Smooth muscle cell (in vitro differentiated cells): ENCODE data around the gene MACIR. TPM values are rescaled to one million over a fixed set of nuclear protein-coding genes. Genes with fewer than 3 reads are reported as not detected.

Source experiments
- DNase-seq: peaks from one replicate; lab custom pipeline; 2025; ENCODE audit not compliant: unreplicated experiment; lab: John Stamatoyannopoulos, UW
- H2AFZ ChIP-seq: fragments of 200-600 bp; sonication (generic); 2 replicates; pipeline ENCODE4 v1.6.0; 2016; ENCODE audit warnings: antibody characterized with exemption, low read depth, mild to moderate bottlenecking
- H3F3A ChIP-seq: fragments of 200-600 bp; sonication (generic); 2 replicates; pipeline ENCODE4 v1.6.0; 2017; ENCODE audit warnings: antibody characterized with exemption, low read depth
- H3K27ac ChIP-seq: fragments of 200-600 bp; sonication (generic); 2 replicates; pipeline ENCODE4 v1.5.1; 2016; ENCODE audit warnings: low read depth, mild to moderate bottlenecking
- H3K27me3 ChIP-seq: fragments of 200-600 bp; sonication (generic); 2 replicates; pipeline ENCODE4 v1.6.1; 2016; ENCODE audit warnings: low read depth, mild to moderate bottlenecking
- H3K36me3 ChIP-seq: fragments of 200-600 bp; sonication (generic); 2 replicates; pipeline ENCODE4 v1.5.1; 2016; ENCODE audit warnings: low read depth
- H3K4me1 ChIP-seq: fragments of 200-600 bp; sonication (generic); 2 replicates; pipeline ENCODE4 v1.5.1; 2016; ENCODE audit warnings: low read depth
- H3K4me2 ChIP-seq: fragments of 200-600 bp; sonication (generic); 2 replicates; pipeline ENCODE4 v1.6.0; 2016; ENCODE audit warnings: mild to moderate bottlenecking
- H3K4me3 ChIP-seq: fragments of 200-600 bp; sonication (generic); 2 replicates; pipeline ENCODE4 v1.5.1; 2016; ENCODE audit warnings: mild to moderate bottlenecking
- H3K79me2 ChIP-seq: fragments of 200-600 bp; sonication (generic); 2 replicates; pipeline ENCODE4 v1.6.0; 2016; ENCODE audit warnings: low read depth, mild to moderate bottlenecking
- H3K9ac ChIP-seq: fragments of 200-600 bp; sonication (generic); 2 replicates; pipeline ENCODE4 v1.6.0; 2016; ENCODE audit warnings: low read depth
- H3K9me3 ChIP-seq: fragments of 200-600 bp; sonication (generic); replicated peaks from 2 replicates; pipeline ENCODE4 v1.5.1; 2016; ENCODE audit warnings: low read depth
- H4K20me1 ChIP-seq: fragments of 200-600 bp; sonication (generic); 2 replicates; pipeline ENCODE4 v1.6.0; 2016; ENCODE audit warnings: low read depth
- WGBS: methylation state at CpG from one replicate; pipeline ENCODE4 v1.1.7; 2016; ENCODE audit warnings: low lambda C conversion rate; 5-methylcytosine and 5-hydroxymethylcytosine counted together
- polyA plus RNA-seq: library from polyadenylated mRNA; unstranded; fragments of >200 nt; fragmentation: Nextera tagmentation; extraction: Ambion mirVana; gene quantifications from 2 replicates; pipeline ENCODE4 v1.2.1, GENCODE V29; 2016
- total RNA-seq: library from RNA; depleted of rRNA; stranded (reverse); fragments of >200 nt; gene quantifications from 2 replicates; pipeline ENCODE4 v1.2.3, GENCODE V29; 2014
- TF ChIP-seq, protein P1 (sequence below): fragments of 200-600 bp; sonication (generic); IDR thresholded peaks from 2 replicates; pipeline ENCODE4 v1.5.1; 2017; ENCODE audit warnings: borderline replicate concordance, mild to moderate bottlenecking, antibody characterized with exemption; ENCODE audit not compliant: insufficient read depth, poor library complexity, severe bottlenecking

Gene MACIR
- total and polyA plus RNA-seq, 2 experiments from 2014 or later = 6.7 to 24.0 TPM

DNA sequence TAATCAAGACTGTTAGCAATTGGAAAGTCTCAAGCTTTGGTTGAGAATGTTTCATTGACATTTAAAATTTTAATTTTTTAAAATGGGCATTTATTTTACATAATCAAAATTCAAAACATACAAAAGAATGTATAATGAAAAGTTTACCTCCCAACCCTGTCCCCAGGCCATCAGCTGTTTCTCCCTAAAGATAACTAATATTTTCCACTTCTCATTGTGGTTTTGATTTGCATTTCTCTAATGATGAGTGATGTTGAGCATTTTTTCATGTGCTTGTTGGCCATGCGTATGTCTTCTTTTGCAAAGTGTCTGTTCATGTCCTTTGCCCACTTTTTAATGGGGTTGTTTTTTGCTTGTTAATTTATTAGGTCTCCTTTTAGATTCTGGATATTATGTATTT, 11.4 kb upstream of the MACIR start:
- H4K20me1 ChIP-seq = no peaks in the 10 kb centered on the region
- TF ChIP-seq, protein P1, sequence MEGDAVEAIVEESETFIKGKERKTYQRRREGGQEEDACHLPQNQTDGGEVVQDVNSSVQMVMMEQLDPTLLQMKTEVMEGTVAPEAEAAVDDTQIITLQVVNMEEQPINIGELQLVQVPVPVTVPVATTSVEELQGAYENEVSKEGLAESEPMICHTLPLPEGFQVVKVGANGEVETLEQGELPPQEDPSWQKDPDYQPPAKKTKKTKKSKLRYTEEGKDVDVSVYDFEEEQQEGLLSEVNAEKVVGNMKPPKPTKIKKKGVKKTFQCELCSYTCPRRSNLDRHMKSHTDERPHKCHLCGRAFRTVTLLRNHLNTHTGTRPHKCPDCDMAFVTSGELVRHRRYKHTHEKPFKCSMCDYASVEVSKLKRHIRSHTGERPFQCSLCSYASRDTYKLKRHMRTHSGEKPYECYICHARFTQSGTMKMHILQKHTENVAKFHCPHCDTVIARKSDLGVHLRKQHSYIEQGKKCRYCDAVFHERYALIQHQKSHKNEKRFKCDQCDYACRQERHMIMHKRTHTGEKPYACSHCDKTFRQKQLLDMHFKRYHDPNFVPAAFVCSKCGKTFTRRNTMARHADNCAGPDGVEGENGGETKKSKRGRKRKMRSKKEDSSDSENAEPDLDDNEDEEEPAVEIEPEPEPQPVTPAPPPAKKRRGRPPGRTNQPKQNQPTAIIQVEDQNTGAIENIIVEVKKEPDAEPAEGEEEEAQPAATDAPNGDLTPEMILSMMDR = no peak
- no peaks in the 10 kb centered on the region for H3K4me1 ChIP-seq
- H3K36me3 ChIP-seq = no peaks in the 10 kb centered on the region
- WGBS = 94% methylated on average over 1 of the region's 1 CpG
- H3K27ac ChIP-seq = no peak overlapping the region
- DNase-seq = no peak
- H3K9ac ChIP-seq = no peak overlapping the region
- H2AFZ ChIP-seq = no peak overlapping the region
- H3K79me2 ChIP-seq = no peaks in the 10 kb centered on the region
- H3K4me2 ChIP-seq = no peak overlapping the region
- no peaks in the 10 kb centered on the region for H3K27me3 ChIP-seq
- no peak overlapping the region for H3K4me3 ChIP-seq
- no peaks in the 10 kb centered on the region for H3F3A ChIP-seq
- H3K9me3 ChIP-seq = no peaks in the 10 kb centered on the region

DNA sequence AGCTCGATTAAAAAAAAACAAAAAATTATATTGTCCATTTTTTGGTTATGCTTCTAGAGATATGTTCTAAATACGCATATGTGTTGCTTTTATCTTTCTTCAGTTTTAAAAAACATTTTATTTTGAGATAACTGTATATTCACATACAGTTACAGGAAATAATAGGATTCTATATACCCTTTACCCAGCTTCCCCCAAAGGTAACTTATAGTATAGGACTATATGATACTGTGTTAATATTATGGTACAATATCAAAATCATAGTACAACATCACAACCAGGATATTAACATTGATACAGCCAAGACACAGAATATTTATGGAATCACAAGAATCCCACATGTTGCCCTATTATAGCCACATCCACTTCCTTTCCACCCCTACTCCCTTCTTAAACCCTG, 9.5 kb upstream of the MACIR start:
- Histone ChIP-seq H3K9ac (no peak overlapping the region), H4K20me1 (no peaks in the 10 kb centered on the region), H3K79me2 (no peaks in the 10 kb centered on the region), H3K9me3 (no peaks in the 10 kb centered on the region), H3F3A (no peaks in the 10 kb centered on the region), H2AFZ (no peak overlapping the region), H3K27me3 (no peaks in the 10 kb centered on the region), H3K36me3 (no peaks in the 10 kb centered on the region), H3K27ac (no peak overlapping the region), H3K4me1 (no peaks in the 10 kb centered on the region), H3K4me2 (no peak overlapping the region), H3K4me3 (no peak overlapping the region)
- DNase-seq = no peak
- 90% methylated on average over 2 of the region's 2 CpGs for WGBS
- TF ChIP-seq, protein P1 = no peak

DNA sequence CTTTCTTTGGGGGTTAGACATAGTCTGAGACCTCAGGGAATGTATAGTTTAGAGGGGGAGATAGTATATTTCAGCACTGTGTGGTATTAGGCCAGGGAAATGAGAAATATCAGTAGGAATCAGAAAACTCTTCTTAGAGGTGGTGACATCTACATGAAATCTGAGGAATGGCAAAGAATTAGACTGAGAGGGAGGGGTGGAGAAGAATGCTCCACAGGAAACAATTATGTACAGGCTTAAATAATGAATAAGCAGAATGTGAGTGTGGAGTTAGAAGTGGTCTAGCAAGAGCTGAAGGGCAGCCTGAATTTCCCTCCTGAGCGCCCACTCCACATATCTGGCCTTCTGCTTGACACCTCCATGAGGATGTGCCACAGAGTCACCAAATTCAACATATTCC, 3.6 kb upstream of the MACIR start:
- TF ChIP-seq, protein P1 = no peak
- no peaks in the 10 kb centered on the region for H3K4me1 ChIP-seq
- no peaks in the 10 kb centered on the region for H3K9me3 ChIP-seq
- 100% methylated on average over 1 of the region's 1 CpG for WGBS
- H3F3A ChIP-seq = no peaks in the 10 kb centered on the region
- H4K20me1 ChIP-seq = peaks cover 3% of the 10 kb centered on the region
- H3K27ac ChIP-seq = no peak overlapping the region
- no peak overlapping the region for H3K4me3 ChIP-seq
- H3K36me3 ChIP-seq = no peaks in the 10 kb centered on the region
- no peaks in the 10 kb centered on the region for H3K27me3 ChIP-seq
- peaks cover 2% of the 10 kb centered on the region for H3K79me2 ChIP-seq
- no peak overlapping the region for H2AFZ ChIP-seq
- H3K4me2 ChIP-seq = no peak overlapping the region
- no peak for DNase-seq
- no peak overlapping the region for H3K9ac ChIP-seq

DNA sequence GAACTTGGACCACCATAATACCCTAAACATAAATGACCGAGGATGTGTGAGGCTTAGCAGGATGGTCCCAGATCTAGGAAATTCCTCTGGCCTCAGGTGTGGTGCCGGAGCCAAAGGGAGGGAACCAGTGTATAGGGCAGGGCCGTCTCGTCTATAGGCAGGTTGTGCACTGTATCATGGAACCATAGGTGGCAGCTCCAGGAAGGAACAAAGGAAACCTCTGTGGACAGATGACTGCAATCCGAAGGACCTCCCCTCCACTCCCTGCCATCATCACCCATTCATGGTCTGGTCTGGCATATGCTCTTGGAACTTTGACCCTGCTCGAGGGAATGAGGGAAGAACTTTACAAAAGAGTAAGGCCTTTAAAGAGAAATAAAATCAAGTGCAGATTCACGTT, 2.9 kb upstream of the MACIR start:
- Histone ChIP-seq H4K20me1 (peaks cover 10% of the 10 kb centered on the region), H3F3A (peaks cover 3% of the 10 kb centered on the region), H3K4me3 (no peak overlapping the region), H2AFZ (no peak overlapping the region), H3K4me2 (no peak overlapping the region), H3K27ac (no peak overlapping the region), H3K27me3 (no peaks in the 10 kb centered on the region), H3K9ac (no peak overlapping the region), H3K79me2 (peaks cover 9% of the 10 kb centered on the region), H3K9me3 (no peaks in the 10 kb centered on the region), H3K4me1 (peaks cover 4% of the 10 kb centered on the region), H3K36me3 (no peaks in the 10 kb centered on the region)
- TF ChIP-seq, protein P1 = no peak
- 93% methylated on average over 7 of the region's 7 CpGs for WGBS
- no peak for DNase-seq
